Mesenchymal stem cell (in vitro differentiated cells and primary cell): Measurements from ENCODE around the gene SLC6A5.

Source experiments
- DNase-seq: peaks from one replicate; pipeline ENCODE4 v3.0.0-alpha.2; 2013
- H2AFZ ChIP-seq: one replicate; pipeline ENCODE4 v1.6.1; 2013; ENCODE audit warnings: low read depth, mild to moderate bottlenecking, control low read depth, inconsistent platforms, low read length, moderate library complexity
- H2AK5ac ChIP-seq: 2 replicates; pipeline ENCODE4 v1.6.1; 2013; ENCODE audit warnings: low read length, moderate library complexity, mild to moderate bottlenecking, inconsistent platforms; ENCODE audit not compliant: severe bottlenecking
- H2BK120ac ChIP-seq: one replicate; pipeline ENCODE4 v1.6.1; 2013; ENCODE audit warnings: low read depth, mild to moderate bottlenecking, inconsistent platforms, low read length, moderate library complexity
- H2BK12ac ChIP-seq, 2 experiments: one replicate each; pipeline ENCODE4 v1.6.1; 2013; ENCODE audit warnings: inconsistent platforms in 2 of 2, low read length in 2 of 2, mild to moderate bottlenecking in 2 of 2, moderate library complexity in 2 of 2, control low read depth in 1 of 2
- H2BK15ac ChIP-seq: one replicate; pipeline ENCODE4 v1.6.1; 2013; ENCODE audit warnings: mild to moderate bottlenecking, low read depth, inconsistent platforms; ENCODE audit not compliant: poor library complexity, severe bottlenecking
- H2BK5ac ChIP-seq: 2 replicates; pipeline ENCODE4 v1.6.1; 2013; ENCODE audit warnings: low read depth, mild to moderate bottlenecking, low read length, control low read depth, inconsistent platforms; ENCODE audit not compliant: poor library complexity, severe bottlenecking
- H3K14ac ChIP-seq, 2 experiments: one replicate each; pipeline ENCODE4 v1.6.1; 2013; ENCODE audit warnings: inconsistent platforms in 2 of 2, low read length in 2 of 2, control low read depth in 1 of 2, mild to moderate bottlenecking in 1 of 2, moderate library complexity in 1 of 2
- H3K18ac ChIP-seq, 2 experiments: one replicate each; pipeline ENCODE4 v1.6.1; 2013; ENCODE audit warnings: inconsistent platforms in 2 of 2, low read length in 2 of 2, control low read depth in 1 of 2, low read depth in 1 of 2, mild to moderate bottlenecking in 1 of 2
- H3K23ac ChIP-seq, 2 experiments: one replicate each; pipeline ENCODE4 v1.6.1; 2013; ENCODE audit warnings: inconsistent platforms in 2 of 2, low read length in 2 of 2, mild to moderate bottlenecking in 2 of 2, moderate library complexity in 2 of 2, control low read depth in 1 of 2
- H3K27ac ChIP-seq: 2 replicates; pipeline ENCODE4 v1.5.1; 2013; ENCODE audit warnings: mild to moderate bottlenecking, moderate library complexity, low read length, control low read depth, inconsistent platforms; ENCODE audit not compliant: poor library complexity, severe bottlenecking
- H3K27me3 ChIP-seq, 2 experiments: 2 replicates each; pipeline versions ENCODE4 v1.6.1 to v1.7.0; 2013; ENCODE audit warnings: low read length in 2 of 2, mild to moderate bottlenecking in 2 of 2, moderate library complexity in 2 of 2, control low read depth in 1 of 2, inconsistent platforms in 1 of 2; ENCODE audit not compliant: control insufficient read depth in 1 of 2, insufficient read depth in 1 of 2
- H3K36me3 ChIP-seq, 2 experiments: 2 replicates each; pipeline versions ENCODE4 v1.6.1 to v1.7.0; 2013; ENCODE audit warnings: low read length in 2 of 2, control low read depth in 1 of 2, inconsistent platforms in 1 of 2, low read depth in 1 of 2, mild to moderate bottlenecking in 1 of 2; ENCODE audit not compliant: insufficient read depth in 2 of 2, control insufficient read depth in 1 of 2
- H3K4ac ChIP-seq, 2 experiments: one replicate each; pipeline ENCODE4 v1.6.1; 2013; ENCODE audit warnings: inconsistent platforms in 2 of 2, low read length in 2 of 2, mild to moderate bottlenecking in 2 of 2, moderate library complexity in 2 of 2, control low read depth in 1 of 2, low read depth in 1 of 2
- H3K4me1 ChIP-seq: 2 replicates; pipeline ENCODE4 v1.6.1; 2013; ENCODE audit warnings: low read depth, low read length, control low read depth; ENCODE audit not compliant: control insufficient read depth, insufficient read depth
- H3K4me2 ChIP-seq: 2 replicates; pipeline ENCODE4 v1.6.1; 2013; ENCODE audit warnings: low read length, mild to moderate bottlenecking, inconsistent platforms; ENCODE audit not compliant: poor library complexity, severe bottlenecking
- H3K4me3 ChIP-seq, 2 experiments: 2 replicates each; pipeline versions ENCODE4 v1.5.1 to v1.7.0; 2013; ENCODE audit warnings: low read length in 2 of 2, mild to moderate bottlenecking in 2 of 2, control low read depth in 1 of 2, low read depth in 1 of 2; ENCODE audit not compliant: insufficient read depth in 1 of 2
- H3K79me1 ChIP-seq: replicated peaks from 2 replicates; pipeline ENCODE4 v1.6.1; 2013; ENCODE audit warnings: mild to moderate bottlenecking, control low read depth, low read length, inconsistent platforms; ENCODE audit not compliant: poor library complexity, severe bottlenecking
- H3K9ac ChIP-seq: 2 replicates; pipeline ENCODE4 v1.7.0; 2013; ENCODE audit warnings: mild to moderate bottlenecking, low read length, moderate library complexity
- H3K9me3 ChIP-seq: 2 replicates; pipeline ENCODE4 v1.7.0; 2013; ENCODE audit warnings: mild to moderate bottlenecking, low read length; ENCODE audit not compliant: control insufficient read depth
- H4K8ac ChIP-seq: one replicate; pipeline ENCODE4 v1.6.1; 2013; ENCODE audit warnings: inconsistent platforms, mild to moderate bottlenecking, low read length, moderate library complexity
- H4K91ac ChIP-seq: one replicate; pipeline ENCODE4 v1.6.1; 2013; ENCODE audit warnings: mild to moderate bottlenecking, low read length, inconsistent platforms
- WGBS: methylation state at CpG from one replicate; pipeline ENCODE4 v1.1.7; 2013; ENCODE audit warnings: mixed read lengths; 5-methylcytosine and 5-hydroxymethylcytosine counted together

The SLC6A5 gene

GRCh38 chr11:20647976-20648565 lies 48.7 kb downstream of the SLC6A5 start:
- no peak overlapping the region for H3K23ac ChIP-seq
- H3K79me1 ChIP-seq, result no peaks in the 10 kb centered on the region
- no peak overlapping the region for H3K4me3 ChIP-seq
- no peak overlapping the region for H2BK120ac ChIP-seq
- no peak overlapping the region for H4K8ac ChIP-seq
- H2BK5ac ChIP-seq, result no peak overlapping the region
- no peak overlapping the region for H4K91ac ChIP-seq
- no peaks in the 10 kb centered on the region for H3K9me3 ChIP-seq
- no peak overlapping the region for H3K18ac ChIP-seq
- H3K4me2 ChIP-seq, result no peak overlapping the region
- H3K27me3 ChIP-seq, result peaks cover 0 to 7% of the 10 kb centered on the region in 2 experiments
- H3K9ac ChIP-seq, result no peak overlapping the region
- WGBS, result 50% methylated on average over 4 of the region's 4 CpGs
- H2BK15ac ChIP-seq, result no peak overlapping the region
- H3K14ac ChIP-seq, result no peak overlapping the region
- no peaks in the 10 kb centered on the region for H3K4me1 ChIP-seq
- no peak overlapping the region for H3K27ac ChIP-seq
- no peaks in the 10 kb centered on the region for H3K36me3 ChIP-seq
- H2AK5ac ChIP-seq, result no peak overlapping the region
- H2AFZ ChIP-seq, result no peak overlapping the region
- no peak overlapping the region for H2BK12ac ChIP-seq
- H3K4ac ChIP-seq, result no peak overlapping the region
- peak; percentile 46 for DNase-seq

- H2BK120ac ChIP-seq, result no peak overlapping the region
Observed at GRCh38 chr11:20652150-20652806, 52.9 kb downstream of the SLC6A5 start.

GRCh38 chr11:20654038-20654437 lies 54.6 kb downstream of the SLC6A5 start:
- Histone ChIP-seq H3K14ac (no peak overlapping the region), H4K8ac (no peak overlapping the region), H2AK5ac (no peak overlapping the region), H3K4me3 (no peak overlapping the region), H2BK5ac (no peak overlapping the region), H2BK120ac (no peak overlapping the region), H2BK15ac (no peak overlapping the region), H3K23ac (no peak overlapping the region), H3K4ac (no peak overlapping the region), H3K36me3 (no peaks in the 10 kb centered on the region), H3K9me3 (no peaks in the 10 kb centered on the region), H3K27me3 (peaks cover 0 to 21% of the 10 kb centered on the region in 2 experiments), H3K27ac (no peak overlapping the region), H3K4me2 (no peak overlapping the region), H3K79me1 (no peaks in the 10 kb centered on the region), H3K9ac (no peak overlapping the region), H3K18ac (no peak overlapping the region), H4K91ac (no peak overlapping the region), H2AFZ (no peak overlapping the region), H2BK12ac (no peak overlapping the region), H3K4me1 (no peaks in the 10 kb centered on the region)
- no CpG with 5 or more reads among the region's 3 CpGs for WGBS
- no peak for DNase-seq

More at GRCh38 chr11:20652150-20652806, 52.9 kb downstream of the SLC6A5 start:
- DNase-seq, result no peak
- Histone ChIP-seq H3K23ac (no peak overlapping the region), H3K18ac (no peak overlapping the region), H3K4me2 (no peak overlapping the region), H2BK12ac (no peak overlapping the region), H3K27me3 (peaks cover 0 to 21% of the 10 kb centered on the region in 2 experiments), H3K4me1 (no peaks in the 10 kb centered on the region), H2AK5ac (no peak overlapping the region), H3K9ac (no peak overlapping the region), H2BK5ac (no peak overlapping the region), H3K4ac (no peak overlapping the region), H3K9me3 (no peaks in the 10 kb centered on the region), H2AFZ (no peak overlapping the region), H2BK15ac (no peak overlapping the region), H4K8ac (no peak overlapping the region), H3K79me1 (no peaks in the 10 kb centered on the region), H3K27ac (no peak overlapping the region), H3K36me3 (no peaks in the 10 kb centered on the region), H3K14ac (no peak overlapping the region), H3K4me3 (no peak overlapping the region), H4K91ac (no peak overlapping the region)
- 82% methylated on average over 10 of the region's 13 CpGs for WGBS

- Histone ChIP-seq H3K18ac (no peak overlapping the region), H3K9me3 (no peaks in the 10 kb centered on the region), H3K23ac (no peak overlapping the region), H3K27me3 (peaks cover 0 to 21% of the 10 kb centered on the region in 2 experiments), H4K91ac (no peak overlapping the region), H3K79me1 (no peaks in the 10 kb centered on the region), H3K4ac (no peak overlapping the region), H2BK15ac (no peak overlapping the region), H3K9ac (no peak overlapping the region), H3K4me3 (no peak overlapping the region), H3K14ac (no peak overlapping the region), H3K4me2 (no peak overlapping the region), H2AK5ac (no peak overlapping the region), H3K27ac (no peak overlapping the region), H2BK5ac (no peak overlapping the region), H3K36me3 (no peaks in the 10 kb centered on the region), H2BK12ac (no peak overlapping the region), H3K4me1 (no peaks in the 10 kb centered on the region), H2AFZ (no peak overlapping the region), H2BK120ac (no peak overlapping the region), H4K8ac (no peak overlapping the region)
- DNase-seq, result no peak
- WGBS, result 68% methylated on average over 4 of the region's 4 CpGs
Observed at GRCh38 chr11:20656901-20657300, 57.5 kb downstream of the SLC6A5 start.
